Loucy (cell line): ENCODE measurements around the gene WWC1.

ENCODE experiments used
- H2AFZ ChIP-seq: fragments of 200-600 bp; sonication (generic); 2 replicates; pipeline ENCODE4 v1.6.0; 2016; ENCODE audit warnings: antibody characterized with exemption, mild to moderate bottlenecking, low read length, moderate library complexity
- H3F3A ChIP-seq: fragments of 200-600 bp; 2 replicates; pipeline ENCODE4 v1.6.0; 2016; ENCODE audit warnings: antibody characterized with exemption, low read depth, mild to moderate bottlenecking
- H3K27me3 ChIP-seq: fragments of 200-600 bp; sonication (generic); 2 replicates; pipeline ENCODE4 v1.6.1; 2014; ENCODE audit warnings: low read length, mild to moderate bottlenecking; ENCODE audit not compliant: insufficient read depth, poor library complexity, severe bottlenecking
- H3K36me3 ChIP-seq: fragments of 200-600 bp; sonication (generic); 2 replicates; pipeline ENCODE4 v1.6.1; 2016; ENCODE audit warnings: low read length; ENCODE audit not compliant: insufficient read depth
- H3K4me1 ChIP-seq: fragments of 200-600 bp; sonication (generic); 2 replicates; pipeline ENCODE4 v1.5.1; 2014; ENCODE audit warnings: low read length, mild to moderate bottlenecking; ENCODE audit not compliant: insufficient read depth, poor library complexity, severe bottlenecking
- H3K4me2 ChIP-seq: fragments of 200-600 bp; sonication (generic); 2 replicates; pipeline ENCODE4 v1.6.0; 2014; ENCODE audit warnings: antibody characterized with exemption, low read length, low read depth, mild to moderate bottlenecking; ENCODE audit not compliant: poor library complexity, severe bottlenecking
- H3K4me3 ChIP-seq: fragments of 200-600 bp; sonication (generic); 2 replicates; pipeline ENCODE4 v1.5.1; 2014; ENCODE audit warnings: low read length, mild to moderate bottlenecking, mixed read lengths; ENCODE audit not compliant: poor library complexity, severe bottlenecking
- H3K79me2 ChIP-seq: fragments of 200-600 bp; sonication (generic); 2 replicates; pipeline ENCODE4 v1.6.1; 2014; ENCODE audit warnings: low read length; ENCODE audit not compliant: insufficient read depth
- H3K9ac ChIP-seq: fragments of 200-600 bp; sonication (generic); 2 replicates; pipeline ENCODE4 v1.6.0; 2014; ENCODE audit warnings: mild to moderate bottlenecking, low read depth, low read length, moderate library complexity; ENCODE audit not compliant: poor library complexity, severe bottlenecking
- H3K9me2 ChIP-seq: fragments of 200-600 bp; sonication (generic); replicated peaks from 2 replicates; pipeline ENCODE4 v1.6.1; 2016; ENCODE audit warnings: low read depth, low read length, mixed read lengths
- H3K9me3 ChIP-seq: fragments of 200-600 bp; sonication (generic); 2 replicates; pipeline ENCODE4 v1.6.1; 2014; ENCODE audit warnings: mild to moderate bottlenecking, antibody characterized with exemption, low read length, low read depth; ENCODE audit not compliant: insufficient read depth
- H4K20me1 ChIP-seq: fragments of 200-600 bp; sonication (generic); 2 replicates; pipeline ENCODE4 v1.6.0; 2014; ENCODE audit warnings: antibody characterized with exemption, low read length, mild to moderate bottlenecking; ENCODE audit not compliant: insufficient read depth, poor library complexity, severe bottlenecking
- EZH2phosphoT487 ChIP-seq: fragments of 200-600 bp; IDR thresholded peaks from 2 replicates; pipeline ENCODE4 v1.6.1; 2018; ENCODE audit warnings: antibody characterized with exemption, mild to moderate bottlenecking, moderate library complexity, borderline replicate concordance
- TF ChIP-seq, protein P1 (sequence below): fragments of 200-600 bp; sonication (generic); conservative IDR thresholded peaks from 2 replicates; pipeline ENCODE4 v1.5.1; 2014; ENCODE audit warnings: mild to moderate bottlenecking, antibody characterized with exemption, low read length

Gene WWC1

DNA sequence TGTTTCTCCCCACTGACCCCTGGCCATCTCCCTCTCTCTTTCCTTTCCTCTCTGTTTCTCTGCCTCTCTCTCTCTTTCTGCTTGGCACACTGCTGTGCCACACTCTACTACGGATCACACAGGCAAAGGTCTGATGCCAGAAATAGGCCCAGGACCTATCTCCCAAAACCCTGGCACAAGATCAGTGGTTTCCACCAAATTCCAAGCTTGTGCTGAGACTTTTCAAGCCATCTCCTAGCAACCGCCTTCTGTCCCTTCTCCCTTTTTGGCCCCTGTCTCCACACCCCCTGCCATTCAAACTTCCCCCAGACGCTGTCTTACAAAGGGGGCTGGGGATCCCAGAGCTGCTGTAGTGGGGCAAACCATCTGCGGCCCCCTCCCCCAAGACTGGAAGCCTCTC lies 156.4 kb downstream of the WWC1 start:
- H3K9ac ChIP-seq, result no peak overlapping the region
- H3K4me3 ChIP-seq, result no peak overlapping the region
- H3K9me3 ChIP-seq, result no peaks in the 10 kb centered on the region
- no peaks in the 10 kb centered on the region for H3K27me3 ChIP-seq
- no peaks in the 10 kb centered on the region for H3K36me3 ChIP-seq
- no peaks in the 10 kb centered on the region for H3K79me2 ChIP-seq
- TF ChIP-seq EZH2phosphoT487, result no peak
- TF ChIP-seq, protein P1, sequence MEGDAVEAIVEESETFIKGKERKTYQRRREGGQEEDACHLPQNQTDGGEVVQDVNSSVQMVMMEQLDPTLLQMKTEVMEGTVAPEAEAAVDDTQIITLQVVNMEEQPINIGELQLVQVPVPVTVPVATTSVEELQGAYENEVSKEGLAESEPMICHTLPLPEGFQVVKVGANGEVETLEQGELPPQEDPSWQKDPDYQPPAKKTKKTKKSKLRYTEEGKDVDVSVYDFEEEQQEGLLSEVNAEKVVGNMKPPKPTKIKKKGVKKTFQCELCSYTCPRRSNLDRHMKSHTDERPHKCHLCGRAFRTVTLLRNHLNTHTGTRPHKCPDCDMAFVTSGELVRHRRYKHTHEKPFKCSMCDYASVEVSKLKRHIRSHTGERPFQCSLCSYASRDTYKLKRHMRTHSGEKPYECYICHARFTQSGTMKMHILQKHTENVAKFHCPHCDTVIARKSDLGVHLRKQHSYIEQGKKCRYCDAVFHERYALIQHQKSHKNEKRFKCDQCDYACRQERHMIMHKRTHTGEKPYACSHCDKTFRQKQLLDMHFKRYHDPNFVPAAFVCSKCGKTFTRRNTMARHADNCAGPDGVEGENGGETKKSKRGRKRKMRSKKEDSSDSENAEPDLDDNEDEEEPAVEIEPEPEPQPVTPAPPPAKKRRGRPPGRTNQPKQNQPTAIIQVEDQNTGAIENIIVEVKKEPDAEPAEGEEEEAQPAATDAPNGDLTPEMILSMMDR, result no peak
- no peaks in the 10 kb centered on the region for H3F3A ChIP-seq
- no peak overlapping the region for H3K4me2 ChIP-seq
- no peaks in the 10 kb centered on the region for H4K20me1 ChIP-seq
- no peak overlapping the region for H2AFZ ChIP-seq
- no peaks in the 10 kb centered on the region for H3K9me2 ChIP-seq
- no peaks in the 10 kb centered on the region for H3K4me1 ChIP-seq

DNA sequence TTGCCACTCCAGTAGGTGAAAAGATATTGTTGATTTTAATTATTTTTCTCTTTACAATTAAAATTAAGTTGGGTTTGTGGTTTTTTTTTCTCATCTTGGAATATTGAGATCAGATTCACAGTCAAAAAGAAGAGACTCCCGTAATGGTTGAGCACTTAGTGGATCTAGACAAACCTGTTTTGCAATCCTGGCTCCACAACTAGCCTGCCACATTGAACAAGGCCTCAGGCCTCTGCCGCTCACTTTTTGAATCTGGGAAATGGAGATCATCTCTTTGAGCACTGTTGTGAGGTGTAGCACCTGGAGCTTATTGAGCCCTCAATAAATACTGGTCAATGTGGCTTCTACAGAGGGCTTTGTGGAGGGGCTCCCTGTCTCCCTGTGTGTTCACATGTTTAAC lies 157.7 kb downstream of the WWC1 start:
- Histone ChIP-seq H4K20me1 (no peaks in the 10 kb centered on the region), H3K9me3 (no peaks in the 10 kb centered on the region), H3K9ac (no peak overlapping the region), H3K27me3 (no peaks in the 10 kb centered on the region), H3K79me2 (no peaks in the 10 kb centered on the region), H3K4me2 (no peak overlapping the region), H2AFZ (no peak overlapping the region), H3K9me2 (no peaks in the 10 kb centered on the region), H3K4me3 (no peak overlapping the region), H3K36me3 (no peaks in the 10 kb centered on the region), H3F3A (no peaks in the 10 kb centered on the region), H3K4me1 (no peaks in the 10 kb centered on the region)
- TF ChIP-seq, protein P1, result no peak
- no peak for TF ChIP-seq EZH2phosphoT487

DNA sequence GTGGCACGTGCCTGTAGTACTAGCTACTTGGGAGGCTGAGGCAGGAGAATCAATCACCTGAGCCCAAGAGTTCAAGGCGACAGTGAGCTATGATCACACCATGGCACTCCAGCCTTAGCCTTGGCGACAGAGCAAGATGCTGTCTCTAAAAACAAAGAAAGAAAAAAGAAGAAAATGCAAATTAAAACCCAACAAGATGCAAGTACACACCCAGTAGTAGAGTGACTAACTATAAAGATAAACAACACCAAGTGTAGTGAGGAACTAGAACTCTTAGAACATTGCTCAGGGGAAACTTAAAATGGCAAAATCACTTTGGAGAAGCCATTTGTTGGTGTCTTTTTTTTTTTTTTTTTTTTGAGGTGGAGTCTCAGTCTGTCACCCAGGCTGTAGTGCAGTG lies 160.1 kb downstream of the WWC1 start:
- Histone ChIP-seq H3K4me1 (no peaks in the 10 kb centered on the region), H3K27me3 (no peaks in the 10 kb centered on the region)

More for the DNA sequence above, 160.1 kb downstream of the WWC1 start:
- Histone ChIP-seq H3K36me3 (no peaks in the 10 kb centered on the region), H2AFZ (no peak overlapping the region), H3K4me2 (no peak overlapping the region), H3F3A (no peaks in the 10 kb centered on the region), H3K9ac (no peak overlapping the region), H3K79me2 (no peaks in the 10 kb centered on the region), H3K9me2 (no peaks in the 10 kb centered on the region), H3K9me3 (no peaks in the 10 kb centered on the region), H3K4me3 (no peak overlapping the region), H4K20me1 (no peaks in the 10 kb centered on the region)
- no peak for TF ChIP-seq EZH2phosphoT487
- TF ChIP-seq, protein P1, result no peak
